ENCODE data around the gene UGT1A4.

GRCh38 chr2:233689031-233689430 is 29.5 kb upstream of the UGT1A4 start:
- TF ChIP-seq CTCF (IDR thresholded peaks at IDR 0.05) = no peak
- no peak for TF ChIP-seq POLR2AphosphoS5 (IDR thresholded peaks at IDR 0.05; ENCODE audit: insufficient read depth in 1 of 2, low read depth in 1 of 2)

Measured in vagina (tissue), 2 donors.